HG03521 (cell line): ENCODE results near the gene SMAP2.
"Not testable (repeated sequence)": the region's sequence is repeated elsewhere in the genome, so short reads cannot be mapped to it uniquely, and the experiment has no call there.

ENCODE experiments used
- ATAC-seq: cut with Tn5 transposase; IDR thresholded peaks from one replicate; pipeline ENCODE4 v1.9.1; 2021; ENCODE audit warnings: mild to moderate bottlenecking, moderate library complexity; ENCODE audit not compliant: unreplicated experiment

Gene SMAP2

GRCh38 chr1:40373323-40374283 lies at the start of gene SMAP2:
TSS of gene SMAP2 (plus strand) at chr1:40373727. CDS start at chr1:40374121, 394 bp downstream.
- ATAC-seq = peak; percentile 86

- not testable (repeated sequence) for ATAC-seq
Observed at GRCh38 chr1:40331403-40331802, 42.1 kb upstream of the SMAP2 start.

GRCh38 chr1:40332695-40333094 lies 40.8 kb upstream of the SMAP2 start:
- ATAC-seq = no peak

GRCh38 chr1:40337443-40337842 lies 36.1 kb upstream of the SMAP2 start:
- no peak for ATAC-seq

- ATAC-seq = peak; percentile 62
Observed at GRCh38 chr1:40338745-40339419, 34.6 kb upstream of the SMAP2 start.

GRCh38 chr1:40339420-40340323 lies 33.9 kb upstream of the SMAP2 start:
- no peak for ATAC-seq

- no peak for ATAC-seq
Observed at GRCh38 chr1:40341491-40342380, 31.8 kb upstream of the SMAP2 start.

- ATAC-seq = not testable (repeated sequence)
Observed at GRCh38 chr1:40342381-40342717, 31.2 kb upstream of the SMAP2 start.

- ATAC-seq = no peak
Observed at GRCh38 chr1:40344597-40344996, 28.9 kb upstream of the SMAP2 start.

GRCh38 chr1:40350391-40350790 lies 23.1 kb upstream of the SMAP2 start:
- no peak for ATAC-seq

GRCh38 chr1:40351124-40351523 lies 22.4 kb upstream of the SMAP2 start:
- ATAC-seq = no peak

GRCh38 chr1:40352126-40352525 lies 21.4 kb upstream of the SMAP2 start:
- no peak for ATAC-seq

GRCh38 chr1:40353082-40353481 lies 20.4 kb upstream of the SMAP2 start:
- no peak for ATAC-seq

GRCh38 chr1:40357625-40358024 lies 15.9 kb upstream of the SMAP2 start:
- no peak for ATAC-seq

- no peak for ATAC-seq
Observed at GRCh38 chr1:40360631-40361030, 12.9 kb upstream of the SMAP2 start.

GRCh38 chr1:40361201-40361600 lies 12.3 kb upstream of the SMAP2 start:
- no peak for ATAC-seq

- ATAC-seq = no peak
Observed at GRCh38 chr1:40361637-40362036, 11.9 kb upstream of the SMAP2 start.

- no peak for ATAC-seq
Observed at GRCh38 chr1:40362199-40362598, 11.3 kb upstream of the SMAP2 start.

- ATAC-seq = no peak
Observed at GRCh38 chr1:40362699-40363098, 10.8 kb upstream of the SMAP2 start.

- ATAC-seq = peak; percentile 69
Observed at GRCh38 chr1:40363721-40364120, 9.8 kb upstream of the SMAP2 start.
